Activated effector memory CD4-positive, alpha-beta T cell treated with Interleukin-2 at 50 U/mL for 16 hours (primary cell): ENCODE results near the gene CALD1.

Experiments used
- DNase-seq: peaks from one replicate; pipeline ENCODE4 v3.0.0-alpha.2; 2020

Gene CALD1, protein sequence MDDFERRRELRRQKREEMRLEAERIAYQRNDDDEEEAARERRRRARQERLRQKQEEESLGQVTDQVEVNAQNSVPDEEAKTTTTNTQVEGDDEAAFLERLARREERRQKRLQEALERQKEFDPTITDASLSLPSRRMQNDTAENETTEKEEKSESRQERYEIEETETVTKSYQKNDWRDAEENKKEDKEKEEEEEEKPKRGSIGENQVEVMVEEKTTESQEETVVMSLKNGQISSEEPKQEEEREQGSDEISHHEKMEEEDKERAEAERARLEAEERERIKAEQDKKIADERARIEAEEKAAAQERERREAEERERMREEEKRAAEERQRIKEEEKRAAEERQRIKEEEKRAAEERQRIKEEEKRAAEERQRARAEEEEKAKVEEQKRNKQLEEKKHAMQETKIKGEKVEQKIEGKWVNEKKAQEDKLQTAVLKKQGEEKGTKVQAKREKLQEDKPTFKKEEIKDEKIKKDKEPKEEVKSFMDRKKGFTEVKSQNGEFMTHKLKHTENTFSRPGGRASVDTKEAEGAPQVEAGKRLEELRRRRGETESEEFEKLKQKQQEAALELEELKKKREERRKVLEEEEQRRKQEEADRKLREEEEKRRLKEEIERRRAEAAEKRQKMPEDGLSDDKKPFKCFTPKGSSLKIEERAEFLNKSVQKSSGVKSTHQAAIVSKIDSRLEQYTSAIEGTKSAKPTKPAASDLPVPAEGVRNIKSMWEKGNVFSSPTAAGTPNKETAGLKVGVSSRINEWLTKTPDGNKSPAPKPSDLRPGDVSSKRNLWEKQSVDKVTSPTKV

DNA sequence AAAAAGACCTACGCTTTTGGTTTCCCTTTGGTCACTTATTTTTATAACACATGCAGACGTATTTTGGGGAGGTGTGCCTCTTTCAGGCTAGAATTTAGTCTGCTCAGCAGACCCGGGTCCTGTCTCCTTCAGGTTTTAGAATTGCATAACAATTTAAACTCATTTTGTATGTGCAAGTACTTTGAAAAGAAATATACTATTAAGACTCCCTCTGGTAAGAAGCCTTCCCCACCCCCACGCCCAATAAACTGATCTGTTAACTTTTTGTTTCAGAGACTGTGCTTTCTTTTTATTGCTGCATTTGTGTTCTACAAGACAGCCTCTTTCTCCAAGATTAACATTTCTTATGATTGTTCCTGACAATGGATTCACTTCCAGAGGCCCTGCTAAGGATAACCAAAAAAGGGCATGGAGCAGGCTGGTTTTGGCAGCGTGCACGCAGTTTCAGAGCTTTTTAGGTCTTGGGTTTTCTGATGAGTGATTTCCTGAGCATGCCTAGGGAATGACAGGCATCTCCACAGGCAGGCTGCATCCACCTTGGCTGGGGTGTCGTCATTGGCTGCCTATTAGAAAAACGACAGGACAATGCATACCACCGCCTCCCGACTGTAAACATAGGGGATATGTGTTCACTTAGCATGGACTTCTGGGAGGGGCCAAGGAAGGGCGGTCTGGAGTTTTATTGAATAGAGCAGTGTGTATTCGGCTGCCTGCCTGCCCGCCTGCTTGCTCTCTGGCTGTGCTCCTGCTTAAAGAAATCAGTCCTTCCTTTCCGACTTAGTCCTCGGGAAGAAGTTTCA, at the start of gene CALD1:
TSS of gene CALD1 (plus strand) at position 694 of the 800 bp plus-strand sequence. CDS start 88,100 bp downstream, outside the sequence.
- no peak for DNase-seq

DNA sequence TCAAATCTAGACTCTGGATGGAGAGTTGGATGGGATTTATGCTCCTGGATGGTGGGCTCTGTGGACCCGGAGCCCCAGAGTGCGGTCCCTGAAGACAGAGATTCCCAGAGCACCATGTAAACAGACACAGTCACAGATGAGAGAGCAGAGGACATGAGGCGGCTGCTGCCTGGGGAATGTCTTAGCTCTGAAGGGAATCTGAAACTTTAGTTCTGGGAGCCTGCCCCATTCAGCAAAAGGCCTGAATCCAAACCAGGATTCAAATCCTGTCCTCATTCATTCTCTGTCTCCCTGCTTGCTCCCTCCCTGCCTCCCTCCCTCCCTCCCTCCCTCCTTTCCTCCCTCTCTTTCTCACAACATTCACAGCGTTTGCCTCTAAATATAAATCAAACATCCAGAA, 49.5 kb upstream of the CALD1 start:
- no peak for DNase-seq

DNA sequence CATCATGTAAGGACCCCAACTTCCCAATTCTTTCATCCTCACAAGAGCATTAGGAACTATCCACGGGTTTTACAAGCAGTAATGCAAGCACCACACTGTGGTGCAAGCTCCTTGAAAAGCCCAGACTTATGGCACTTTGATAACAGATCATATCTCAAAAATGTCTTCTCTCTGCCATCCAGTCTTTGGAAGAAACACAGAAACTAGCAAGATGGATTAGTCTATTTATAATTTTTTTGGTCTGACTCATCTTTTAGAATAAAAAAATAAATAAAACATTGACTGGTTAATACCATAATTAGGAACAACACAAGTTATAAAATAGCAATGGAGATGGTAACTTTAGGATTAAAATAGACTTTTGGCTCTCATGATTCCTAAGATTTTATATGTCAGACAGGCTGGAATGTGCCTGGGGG, 49.0 kb upstream of the CALD1 start:
- no peak for DNase-seq

DNA sequence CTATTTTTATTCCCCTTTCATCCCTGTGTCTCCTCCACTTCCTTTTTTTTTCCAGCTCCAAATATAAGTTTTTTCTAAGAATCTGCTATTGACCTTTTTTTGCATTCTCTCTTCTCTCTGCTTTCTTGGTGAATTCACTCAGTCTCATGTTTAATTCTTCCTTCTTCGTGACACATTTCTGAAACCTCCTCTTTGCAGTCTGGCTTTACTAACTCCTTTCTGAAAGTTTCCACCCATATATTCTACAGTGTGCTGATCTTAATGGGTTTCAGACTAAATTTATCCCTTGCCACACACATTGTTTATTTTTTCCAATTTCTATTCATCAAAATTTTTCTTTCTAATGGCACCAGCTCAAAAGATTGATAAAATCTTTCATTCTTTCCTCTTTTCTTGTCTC, 47.8 kb upstream of the CALD1 start:
- DNase-seq, result no peak

DNA sequence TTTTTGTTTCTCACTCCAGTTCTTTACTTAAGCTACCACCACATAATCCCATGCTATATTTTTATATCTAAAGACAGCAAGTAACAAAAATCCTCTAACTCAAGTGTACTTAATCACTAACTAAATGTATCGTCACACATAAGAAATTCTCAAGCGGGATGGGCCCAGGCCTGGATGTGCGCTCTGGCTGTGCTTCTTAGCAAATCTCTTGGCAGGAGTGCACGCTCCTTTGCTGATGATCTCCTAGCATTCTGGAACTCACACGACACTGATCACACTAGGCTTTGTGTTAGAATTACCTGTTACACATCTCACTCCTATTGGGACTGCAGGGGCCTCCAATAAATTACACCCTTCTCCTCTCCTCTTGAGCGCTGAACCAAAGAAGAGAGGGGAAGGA, 46.7 kb upstream of the CALD1 start:
- DNase-seq, result no peak

DNA sequence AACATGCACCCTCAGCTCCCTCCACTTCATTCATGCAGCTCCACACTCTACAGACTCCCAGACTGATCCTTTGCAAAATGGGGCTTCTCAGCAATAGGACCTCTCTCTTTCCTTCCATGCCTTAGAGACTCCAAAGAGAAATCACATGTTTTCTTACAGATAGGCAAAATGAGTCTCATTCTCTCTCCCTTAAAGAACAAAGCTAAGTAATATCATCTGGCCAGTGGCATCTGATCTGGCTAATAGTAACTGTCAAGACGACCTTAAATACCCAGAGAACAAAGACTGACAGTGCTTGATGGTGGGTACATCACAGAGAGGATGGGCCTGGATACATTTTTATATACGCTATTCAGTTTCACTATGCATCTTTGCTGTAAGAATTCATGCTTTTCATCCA, 43.1 kb upstream of the CALD1 start:
- no peak for DNase-seq

DNA sequence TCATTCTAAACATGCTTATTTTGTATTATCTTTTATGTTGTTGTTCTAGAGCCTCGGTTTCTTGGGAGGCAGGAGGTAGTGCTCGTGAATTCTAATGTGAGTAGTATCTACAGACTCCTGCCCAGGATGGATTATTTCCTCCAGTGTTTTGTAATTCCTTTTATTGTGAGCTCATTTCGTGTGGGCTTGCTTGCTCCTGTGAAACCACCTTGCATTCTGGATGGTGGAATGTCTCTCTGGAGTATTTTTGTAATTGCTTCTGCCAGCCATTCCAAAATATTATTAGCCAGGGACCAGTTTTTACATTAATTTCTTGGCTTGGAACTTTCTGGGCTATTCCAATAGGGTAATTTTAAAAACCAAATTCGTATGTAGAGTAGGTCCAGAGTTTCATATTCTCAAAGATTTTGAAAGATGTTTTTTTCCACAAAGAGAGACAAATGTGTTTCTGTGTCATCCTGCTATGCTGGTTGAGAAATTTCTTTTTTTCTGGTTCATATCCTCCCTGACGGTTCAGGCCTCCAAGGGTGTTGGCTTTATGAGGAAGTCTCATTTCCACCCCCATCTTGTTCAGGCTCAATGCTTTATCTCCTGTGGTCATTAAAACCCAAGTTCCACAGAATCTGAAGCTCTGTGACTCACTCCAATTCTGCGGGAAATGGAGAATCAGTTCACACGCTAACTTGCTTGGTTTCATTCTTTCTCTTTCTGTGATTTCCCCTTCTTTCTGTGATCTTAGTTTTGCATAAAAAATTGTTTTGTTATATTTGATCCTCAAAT, 41.7 kb upstream of the CALD1 start:
- no peak for DNase-seq

DNA sequence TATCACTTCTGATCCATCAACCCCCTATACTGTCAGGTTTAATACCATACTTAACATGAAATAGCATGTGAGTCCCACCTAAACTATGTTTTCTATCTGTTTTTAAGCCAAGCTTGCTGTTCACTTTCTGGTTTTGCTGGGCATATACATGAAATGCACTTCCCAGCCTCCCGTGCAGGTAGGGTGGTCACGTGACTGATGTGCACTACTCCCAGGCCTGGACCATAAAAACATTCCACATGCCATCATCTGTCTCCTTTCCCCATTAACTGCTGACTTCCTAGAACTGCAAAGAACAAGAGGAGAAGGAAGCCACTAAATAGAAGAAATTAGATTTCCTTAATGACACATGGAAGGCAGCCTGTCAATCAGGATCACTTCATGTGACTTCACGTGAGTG, 40.1 kb upstream of the CALD1 start:
- no peak for DNase-seq

DNA sequence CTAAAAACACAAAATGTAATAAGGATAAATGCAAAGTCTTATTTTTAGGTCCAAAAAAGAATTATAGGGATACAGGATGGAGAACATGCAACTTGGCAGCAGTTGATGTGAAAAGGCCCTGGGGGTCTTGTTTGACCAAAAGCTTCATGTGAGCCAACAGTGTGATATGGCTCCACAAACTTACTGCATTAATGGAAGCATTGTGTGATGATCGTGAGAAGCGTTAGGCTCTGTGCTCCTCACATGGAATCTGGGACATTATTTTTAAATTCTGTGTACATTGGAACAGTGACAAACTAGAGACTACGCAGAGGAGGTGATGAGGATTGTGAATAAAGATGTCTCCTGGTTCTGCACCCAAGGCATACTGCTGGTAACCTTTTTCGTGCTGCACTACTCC, 39.1 kb upstream of the CALD1 start:
- no peak for DNase-seq

DNA sequence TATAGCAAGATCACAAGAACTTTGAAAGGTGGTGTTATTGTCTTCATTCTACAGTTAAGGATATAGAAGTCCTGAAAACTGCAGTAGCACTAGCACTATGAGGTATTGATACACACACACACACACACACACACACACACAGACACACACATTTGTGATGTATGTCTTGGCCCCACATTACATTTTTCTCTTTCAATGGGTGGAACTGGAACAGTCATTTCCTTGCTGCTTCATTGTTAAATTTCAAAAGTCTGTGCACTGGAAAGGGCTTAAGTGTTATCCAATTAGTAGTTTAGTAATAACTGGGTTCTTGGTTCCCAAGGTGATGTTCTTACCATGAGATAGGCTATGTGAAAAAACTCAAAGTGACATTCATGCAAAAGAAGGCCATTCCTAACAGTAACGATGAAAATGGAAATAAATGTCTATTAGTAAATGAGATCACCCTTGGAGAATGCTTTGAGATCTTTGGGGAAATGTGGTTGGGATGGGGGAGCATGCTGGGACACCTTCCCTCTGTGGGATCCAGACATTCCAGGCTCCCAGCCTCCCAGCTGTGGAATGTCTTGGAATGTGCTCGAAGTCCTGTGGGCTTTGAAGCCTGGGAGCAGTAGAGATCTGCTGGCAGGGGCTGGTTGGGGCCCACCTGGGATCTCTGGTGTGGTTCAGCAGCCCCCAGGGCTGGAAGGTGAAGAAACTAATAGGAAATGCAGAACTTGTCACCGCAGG, 37.4 kb upstream of the CALD1 start:
- DNase-seq, result no peak

DNA sequence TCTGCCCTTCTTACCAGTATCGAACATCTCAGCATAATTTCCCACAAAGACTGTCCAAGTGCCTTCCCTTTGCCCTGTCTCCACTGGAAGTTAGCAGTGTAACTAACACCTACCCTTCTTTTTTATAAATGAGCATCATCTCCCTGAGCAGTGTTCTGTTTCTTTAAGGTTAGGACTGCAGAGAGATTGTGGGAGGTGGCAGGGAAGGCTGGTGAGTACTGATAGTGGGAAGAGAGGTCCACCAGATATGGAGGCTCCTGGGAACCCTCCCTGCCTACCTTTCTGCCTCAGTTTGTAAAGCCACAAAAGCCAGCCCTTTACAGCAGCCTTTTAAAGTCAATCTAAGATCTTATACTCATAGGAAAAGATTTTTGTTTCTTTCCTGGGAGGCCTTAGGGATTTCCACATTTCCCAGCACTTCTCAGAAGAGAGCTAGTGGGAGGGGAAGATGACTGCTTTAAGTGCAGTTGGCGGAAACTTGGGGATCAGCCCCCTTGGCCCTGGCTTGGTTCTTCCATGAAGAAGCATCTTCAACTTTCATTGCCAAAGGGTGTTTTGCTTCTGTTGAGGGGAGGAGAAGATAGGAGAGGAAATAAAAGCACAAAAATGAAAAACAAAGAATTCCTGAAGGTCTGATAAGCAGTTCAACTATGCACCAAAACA, 36.6 kb upstream of the CALD1 start:
- DNase-seq, result no peak

DNA sequence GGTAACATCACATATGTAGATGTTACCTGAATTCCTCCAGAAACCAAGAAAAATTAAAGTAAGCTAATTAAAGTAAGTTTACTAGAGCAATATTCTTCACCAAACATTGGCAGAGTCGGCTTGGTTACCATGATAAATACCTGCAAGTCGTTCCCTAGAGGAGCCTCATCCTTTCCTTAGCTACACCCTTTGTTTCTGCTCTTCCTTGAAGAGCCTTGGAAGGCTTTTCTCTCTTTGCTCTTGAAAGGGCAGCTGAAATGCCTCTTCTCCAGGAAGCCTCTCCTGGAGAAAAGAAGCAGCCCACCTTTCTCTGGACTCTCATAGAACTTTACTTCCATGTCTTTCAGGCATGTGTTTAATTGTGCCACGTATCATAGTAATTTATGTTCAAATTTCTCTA, 34.9 kb upstream of the CALD1 start:
- no peak for DNase-seq

DNA sequence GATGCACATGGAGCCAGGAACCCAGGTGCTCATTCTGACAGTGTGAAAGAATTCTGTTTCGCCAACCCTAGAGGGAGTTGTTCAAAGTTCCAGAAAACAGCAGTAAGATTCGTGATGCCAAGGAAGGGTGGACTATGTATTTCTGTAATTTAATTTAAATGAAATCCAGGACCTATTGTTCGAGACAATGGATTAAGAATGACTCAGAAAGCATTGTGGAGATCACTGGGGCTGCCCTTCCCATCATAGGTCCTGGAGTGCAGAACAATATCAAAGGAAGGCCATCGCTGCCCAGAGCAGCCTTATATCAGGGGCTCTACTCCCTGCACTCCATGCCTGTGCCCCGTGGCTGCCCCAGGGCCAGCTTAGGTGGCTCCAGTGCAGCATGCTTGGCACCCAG, 32.1 kb upstream of the CALD1 start:
- no peak for DNase-seq

DNA sequence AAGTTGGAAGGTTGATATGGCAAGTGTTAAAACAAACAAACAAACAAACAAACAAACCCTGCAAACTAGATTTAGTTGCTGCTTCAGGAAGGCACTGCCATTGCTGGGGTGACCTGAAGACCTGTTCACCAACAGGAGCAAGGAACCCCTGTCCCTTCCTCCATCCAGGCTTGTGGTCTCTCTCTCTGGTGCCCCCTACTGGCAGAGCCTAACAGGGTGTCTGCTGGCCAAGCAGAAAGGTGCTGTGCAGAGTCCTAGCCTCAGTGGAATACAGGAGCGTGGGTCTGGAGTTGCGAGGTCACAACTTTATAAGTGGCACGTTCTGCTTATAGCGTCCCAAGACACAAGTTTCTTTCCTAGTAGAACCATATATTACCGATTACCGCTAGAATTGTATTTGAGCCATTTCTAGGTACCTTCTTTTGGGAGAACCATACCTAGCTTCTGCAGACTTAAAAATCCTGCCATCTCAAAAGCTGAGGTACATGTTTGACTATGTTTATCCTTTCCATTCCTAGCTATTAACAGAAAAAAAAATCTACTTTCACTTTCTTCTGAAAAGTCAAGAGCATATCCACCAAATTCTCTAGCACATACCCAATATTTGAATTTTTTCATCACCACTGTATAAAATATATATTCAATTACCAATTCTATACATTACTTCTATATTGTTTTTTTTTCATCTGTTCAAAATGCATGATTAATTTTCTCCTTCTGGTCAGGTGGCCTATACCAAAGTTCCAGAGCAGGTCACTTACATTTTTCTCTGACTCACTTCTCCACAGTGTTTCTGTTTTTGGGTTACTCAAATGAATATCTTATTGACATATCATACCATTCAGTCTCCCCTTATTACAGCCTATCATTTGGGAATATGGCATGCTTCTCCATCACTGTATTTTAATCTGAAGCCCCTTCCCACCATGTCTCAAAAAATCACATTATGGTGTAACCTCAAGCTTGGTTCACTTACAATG, 29.1 kb upstream of the CALD1 start:
- DNase-seq, result peak; percentile 43

DNA sequence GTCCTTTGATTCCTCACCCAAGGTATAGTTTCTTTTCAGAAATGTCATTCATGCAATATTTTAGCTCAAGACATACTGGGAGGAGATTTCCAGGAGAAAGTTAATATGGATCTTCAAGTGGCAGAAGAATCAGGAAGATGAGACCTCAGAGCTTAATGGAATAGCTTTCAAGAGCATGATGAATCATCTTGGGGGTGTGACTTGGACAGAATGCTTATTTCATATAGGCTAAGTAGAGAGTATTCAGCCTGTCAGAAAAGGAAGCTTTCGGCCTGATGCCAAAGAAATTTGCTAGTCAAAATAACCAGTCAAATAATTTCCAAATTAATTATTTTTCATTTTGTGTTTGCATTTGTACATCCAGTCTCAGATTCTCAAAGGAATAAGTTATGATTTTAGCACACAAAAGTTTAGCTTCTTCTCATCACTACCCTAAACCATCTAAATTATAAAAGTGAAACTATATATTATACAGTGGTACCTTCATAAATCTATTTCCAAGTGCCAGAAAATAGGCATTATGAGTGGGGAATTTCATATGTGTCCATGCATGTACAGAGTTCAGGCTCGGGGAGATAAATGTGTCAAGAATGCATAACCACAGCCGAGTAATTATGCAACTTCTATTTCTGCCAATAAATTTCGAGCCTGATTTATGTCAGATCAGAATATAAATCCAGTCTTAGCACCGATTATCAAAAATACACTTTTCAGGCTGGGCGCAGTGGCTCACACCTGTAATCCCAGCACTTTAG, 27.3 kb upstream of the CALD1 start:
- no peak for DNase-seq

DNA sequence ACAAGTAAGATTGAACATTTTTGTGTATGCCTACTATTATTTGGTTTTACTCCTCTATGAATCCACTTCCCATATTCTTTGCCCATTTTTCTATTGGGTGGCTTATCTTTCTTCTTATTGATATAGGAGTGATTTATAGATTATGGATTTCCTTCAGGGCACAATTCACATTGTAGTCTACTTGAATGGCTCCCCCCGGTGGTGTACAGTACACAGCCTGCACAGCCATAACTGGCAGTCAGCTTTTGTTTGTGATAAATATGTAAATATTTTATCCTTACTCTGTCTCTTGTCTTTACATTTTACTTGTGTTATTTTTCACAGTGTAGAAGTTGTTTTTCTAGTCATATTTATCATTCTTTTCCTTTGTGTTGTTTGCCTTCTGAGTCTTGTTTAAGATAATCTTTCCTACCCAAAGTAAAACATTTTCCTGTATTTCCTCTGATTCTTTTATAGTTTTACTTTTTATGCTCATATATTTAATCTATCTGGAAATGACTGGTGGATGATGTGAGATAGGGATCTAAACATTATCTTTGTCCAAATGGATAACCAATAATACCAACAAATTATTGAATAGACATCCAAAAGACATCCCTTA, 23.9 kb upstream of the CALD1 start:
- peak; percentile 3 for DNase-seq

DNA sequence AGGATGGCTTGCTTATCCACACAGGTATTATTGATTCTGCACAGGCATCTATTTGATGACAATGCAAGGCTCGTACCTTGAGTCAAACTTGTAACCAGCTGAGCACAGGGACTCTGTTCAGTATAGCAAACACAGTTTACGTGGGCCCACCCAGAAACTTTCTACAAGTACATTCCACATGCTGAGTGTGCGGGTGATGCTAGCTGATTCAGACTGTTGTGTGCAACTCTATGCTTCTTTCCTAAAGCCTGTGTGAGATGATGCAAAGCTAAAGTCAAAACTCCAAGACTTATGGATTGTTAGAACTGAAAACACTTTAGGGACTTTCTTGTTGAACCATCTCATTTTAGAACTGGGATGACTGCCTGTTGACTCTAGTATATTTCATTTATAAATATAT, 21.5 kb upstream of the CALD1 start:
- DNase-seq, result no peak

DNA sequence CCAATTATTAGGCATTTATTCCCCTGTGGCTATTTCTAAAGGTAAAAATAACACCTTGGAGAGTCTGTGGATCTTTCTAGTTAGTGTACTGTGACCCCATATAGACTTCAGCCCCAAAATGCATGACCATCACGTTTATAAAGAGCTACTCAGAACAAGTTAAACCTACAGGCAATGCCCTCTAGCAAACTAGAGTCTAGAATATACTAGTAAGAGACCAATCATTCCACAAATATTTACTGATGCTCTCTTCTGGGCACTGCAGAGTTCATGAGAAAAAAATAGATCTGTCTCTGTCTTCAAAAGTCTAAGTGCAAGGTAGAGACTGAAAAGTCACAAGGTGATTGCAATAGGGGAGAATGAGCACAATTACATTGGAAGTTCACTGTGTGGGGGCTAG, 20.5 kb upstream of the CALD1 start:
- DNase-seq, result no peak

DNA sequence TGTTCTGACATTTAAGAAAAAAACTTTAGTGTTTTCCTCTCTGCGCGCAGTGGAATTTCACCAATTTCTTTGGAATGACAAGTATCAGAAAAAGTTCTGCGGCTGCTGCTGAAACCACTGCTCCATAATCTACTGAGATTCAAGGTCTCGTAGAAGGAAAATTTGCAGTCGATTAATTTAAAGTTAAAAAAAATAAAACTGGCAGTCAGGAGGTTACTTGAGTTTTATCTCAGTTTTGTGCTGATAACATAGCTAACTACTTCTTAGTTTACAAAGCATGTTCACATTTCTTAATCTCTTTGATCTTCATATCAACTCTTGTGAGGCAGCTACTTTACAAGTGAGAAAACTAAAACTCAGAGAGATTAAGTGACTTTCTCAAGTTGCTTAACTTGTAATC, 18.2 kb upstream of the CALD1 start:
- no peak for DNase-seq
